PC-3 (cell line): Measurements from ENCODE around the gene TPPP. TPM values are rescaled to one million over a fixed set of nuclear protein-coding genes. Genes with fewer than 3 reads are reported as not detected.
"Not testable (repeated sequence)": the region's sequence is repeated elsewhere in the genome, so short reads cannot be mapped to it uniquely, and the experiment has no call there.

Experiments used
- ATAC-seq: fragments of 200-7000 bp; cut with Tn5 transposase; 2 replicates; pipeline ENCODE4 v1.9.1; 2020; ENCODE audit warnings: mild to moderate bottlenecking, moderate library complexity
- BruUV-seq: library from RNA; stranded (reverse); fragments of 400-500 nt; replicated peaks from 2 replicates; lab custom pipeline; 2021; lab: Mats Ljungman, UMichigan
- CTCF ChIA-PET: fragments of 300-600 bp; sonication (Branson Sonifier 250); formaldehyde crosslinking; loops from one replicate; lab custom pipeline; 2022; ENCODE audit warnings: antibody characterized with exemption; lab: Charles Lee
- POLR2A ChIA-PET: fragments of 300-600 bp; sonication (Branson Sonifier 250); formaldehyde crosslinking; loops from one replicate; lab custom pipeline; 2022; ENCODE audit warnings: antibody characterized with exemption; ENCODE audit not compliant: unreplicated experiment; lab: Charles Lee
- DNase-seq: peaks from one replicate; pipeline ENCODE4 v3.0.0-alpha.2; 2015
- H2AFZ ChIP-seq: fragments of 300-600 bp; sonication (generic); 2 replicates; pipeline ENCODE4 v1.6.0; 2016; ENCODE audit warnings: antibody characterized with exemption, low read length
- H3F3A ChIP-seq: fragments of 300-600 bp; sonication (generic); one replicate; pipeline ENCODE4 v1.6.0; 2017; ENCODE audit warnings: antibody characterized with exemption, low read length, control low read depth, mild to moderate bottlenecking; ENCODE audit not compliant: unreplicated experiment
- H3K27ac ChIP-seq: fragments of 300-600 bp; sonication (generic); 2 replicates; pipeline ENCODE4 v1.5.1; 2016; ENCODE audit warnings: mild to moderate bottlenecking, low read length
- H3K27me3 ChIP-seq: fragments of 300-600 bp; sonication (generic); 2 replicates; pipeline ENCODE4 v1.6.1; 2016; ENCODE audit warnings: low read length, mixed read lengths
- H3K36me3 ChIP-seq: fragments of 300-600 bp; sonication (generic); 2 replicates; pipeline ENCODE4 v1.6.1; 2016; ENCODE audit warnings: low read depth, mixed run types, low read length, mixed read lengths
- H3K4me1 ChIP-seq: fragments of 300-600 bp; sonication (generic); 2 replicates; pipeline ENCODE4 v1.5.1; 2016; ENCODE audit warnings: low read length; ENCODE audit not compliant: insufficient read depth
- H3K4me2 ChIP-seq: fragments of 300-600 bp; sonication (generic); 2 replicates; pipeline ENCODE4 v1.6.0; 2016; ENCODE audit warnings: low read length
- H3K4me3 ChIP-seq: fragments of 300-600 bp; sonication (generic); 2 replicates; pipeline ENCODE4 v1.5.1; 2016; ENCODE audit warnings: mild to moderate bottlenecking, low read length, mixed read lengths
- H3K79me2 ChIP-seq: fragments of 300-600 bp; sonication (generic); 2 replicates; pipeline ENCODE4 v1.6.1; 2017; ENCODE audit warnings: low read length, mixed read lengths
- H3K9ac ChIP-seq: fragments of 300-600 bp; sonication (generic); 2 replicates; pipeline ENCODE4 v1.6.0; 2016; ENCODE audit warnings: mild to moderate bottlenecking, low read length
- H3K9me2 ChIP-seq: fragments of 300-600 bp; sonication (generic); replicated peaks from 2 replicates; pipeline ENCODE4 v1.6.1; 2016; ENCODE audit warnings: mixed run types, low read length, mixed read lengths
- H3K9me3 ChIP-seq: fragments of 300-600 bp; sonication (generic); 2 replicates; pipeline ENCODE4 v1.6.1; 2016; ENCODE audit warnings: low read length, mixed read lengths
- H4K20me1 ChIP-seq: fragments of 300-600 bp; sonication (generic); 2 replicates; pipeline ENCODE4 v1.6.1; 2016; ENCODE audit warnings: low read length, mixed read lengths
- CTCF ChIP-seq: fragments of 300-600 bp; sonication (generic); conservative IDR thresholded peaks from 2 replicates; pipeline ENCODE4 v1.5.1; 2017; ENCODE audit warnings: antibody characterized with exemption, low read depth, mild to moderate bottlenecking, low read length
- EZH2 ChIP-seq: fragments of 300-600 bp; sonication (generic); IDR thresholded peaks from one replicate; pipeline ENCODE4 v1.6.1; 2017; ENCODE audit warnings: antibody characterized with exemption, mild to moderate bottlenecking, low read length; ENCODE audit not compliant: unreplicated experiment
- intact Hi-C: fragments of 100-400 bp; cut with micrococcal nuclease; formaldehyde crosslinking; loops from 2 replicates; pipeline ENCODE4 v1.9.0; 2023
- total RNA-seq: library from RNA; depleted of rRNA; stranded (reverse); fragments of >200 nt; gene quantifications from 2 replicates; pipeline ENCODE4 v1.2.3, GENCODE V29; 2014

Gene TPPP
- total RNA-seq, 1 experiment from 2014 or later: 1.9 TPM

GRCh38 chr5:723865-724264 lies 30.7 kb upstream of the TPPP start:
- not testable (repeated sequence) for ATAC-seq

GRCh38 chr5:723309-723708 lies 30.2 kb upstream of the TPPP start:
- H4K20me1 ChIP-seq, BruUV-seq, CTCF ChIA-PET, H3K9ac ChIP-seq, H3K27me3 ChIP-seq, H2AFZ ChIP-seq, H3K36me3 ChIP-seq, H3F3A ChIP-seq, H3K9me2 ChIP-seq, ATAC-seq, H3K4me1 ChIP-seq, H3K4me2 ChIP-seq, DNase-seq, intact Hi-C loops, H3K27ac ChIP-seq, H3K9me3 ChIP-seq, H3K79me2 ChIP-seq, H3K4me3 ChIP-seq, POLR2A ChIA-PET: not testable (repeated sequence)

More at GRCh38 chr5:723865-724264, 30.7 kb upstream of the TPPP start:
- H3K4me1 ChIP-seq, H2AFZ ChIP-seq, BruUV-seq, H4K20me1 ChIP-seq, H3K9me2 ChIP-seq, H3K36me3 ChIP-seq, H3K79me2 ChIP-seq, H3K4me3 ChIP-seq, H3K9me3 ChIP-seq, H3K9ac ChIP-seq, POLR2A ChIA-PET, intact Hi-C loops, H3K27me3 ChIP-seq, CTCF ChIA-PET, DNase-seq, H3F3A ChIP-seq, H3K27ac ChIP-seq, H3K4me2 ChIP-seq: not testable (repeated sequence)

- H3F3A ChIP-seq, ATAC-seq, H3K36me3 ChIP-seq, CTCF ChIA-PET, H3K4me2 ChIP-seq, POLR2A ChIA-PET, H3K9me3 ChIP-seq, H3K4me1 ChIP-seq, DNase-seq, H3K27ac ChIP-seq, BruUV-seq, H3K4me3 ChIP-seq, H3K79me2 ChIP-seq, H3K9ac ChIP-seq, H3K9me2 ChIP-seq, intact Hi-C loops, H3K27me3 ChIP-seq, H2AFZ ChIP-seq, H4K20me1 ChIP-seq: not testable (repeated sequence)
Measured at GRCh38 chr5:719379-719778, 26.2 kb upstream of the TPPP start.

- no peak for TF ChIP-seq CTCF
- no peak for TF ChIP-seq EZH2
- H3K36me3 ChIP-seq: no peaks in the 10 kb centered on the region
- no peak for DNase-seq
- no peak overlapping the region for H3K27ac ChIP-seq
- H3K79me2 ChIP-seq: no peaks in the 10 kb centered on the region
- ChIA-PET CTCF (interaction anchor here (0.6 kb wide), 1 partner anchor 303 kb away, joined by 3 read pairs; no protein-coding TSS in a partner anchor), POLR2A (no interaction called here)
- no peaks in the 10 kb centered on the region for H3K27me3 ChIP-seq
- BruUV-seq: no TSS peak
- H3K4me2 ChIP-seq: no peak overlapping the region
- H4K20me1 ChIP-seq: no peaks in the 10 kb centered on the region
- no peak for ATAC-seq
- no peaks in the 10 kb centered on the region for H3F3A ChIP-seq
- H2AFZ ChIP-seq: no peak overlapping the region
- H3K4me3 ChIP-seq: no peak overlapping the region
- no peaks in the 10 kb centered on the region for H3K4me1 ChIP-seq
- no peak overlapping the region for H3K9ac ChIP-seq
- H3K9me3 ChIP-seq: no peaks in the 10 kb centered on the region
- intact Hi-C loops: no loop called here
- H3K9me2 ChIP-seq: no peaks in the 10 kb centered on the region
Measured at GRCh38 chr5:717143-717542, 24.0 kb upstream of the TPPP start.

- H3K27ac ChIP-seq, H2AFZ ChIP-seq, H3K79me2 ChIP-seq, POLR2A ChIA-PET, H4K20me1 ChIP-seq, DNase-seq, ATAC-seq, H3K27me3 ChIP-seq, H3F3A ChIP-seq, H3K9ac ChIP-seq, H3K9me2 ChIP-seq, H3K4me3 ChIP-seq, intact Hi-C loops, H3K9me3 ChIP-seq, H3K4me2 ChIP-seq, H3K4me1 ChIP-seq, BruUV-seq, H3K36me3 ChIP-seq: not testable (repeated sequence)
- CTCF ChIA-PET: interaction anchor here (0.6 kb wide), 1 partner anchor 303 kb away, joined by 3 read pairs; no protein-coding TSS in a partner anchor
Measured at GRCh38 chr5:716740-717139, 23.6 kb upstream of the TPPP start.

GRCh38 chr5:715636-716035 lies 22.5 kb upstream of the TPPP start:
- H3K9me2 ChIP-seq, H3K36me3 ChIP-seq, H3K4me2 ChIP-seq, H4K20me1 ChIP-seq, H3F3A ChIP-seq, H2AFZ ChIP-seq, CTCF ChIA-PET, BruUV-seq, H3K79me2 ChIP-seq, H3K27ac ChIP-seq, H3K4me1 ChIP-seq, POLR2A ChIA-PET, intact Hi-C loops, DNase-seq, H3K9ac ChIP-seq, H3K4me3 ChIP-seq, H3K9me3 ChIP-seq, H3K27me3 ChIP-seq, ATAC-seq: not testable (repeated sequence)
